ENCODE measurements around the gene SIGLEC9. TPM values are rescaled to one million over a fixed set of nuclear protein-coding genes. Genes with fewer than 3 reads are reported as not detected.

The SIGLEC9 gene
- total RNA-seq, 1 experiment from 2014 or later = not detected

- Histone ChIP-seq H3K9me2 (replicated peaks; ENCODE audit: low read length) (no peaks in the 10 kb centered on the region), H3K9me3 (ENCODE audit: low read length) (no peaks in the 10 kb centered on the region)
- CTCF ChIA-PET = no interaction called here
Observed at GRCh38 chr19:51098365-51099046, 26.2 kb upstream of the SIGLEC9 start.

DNA sequence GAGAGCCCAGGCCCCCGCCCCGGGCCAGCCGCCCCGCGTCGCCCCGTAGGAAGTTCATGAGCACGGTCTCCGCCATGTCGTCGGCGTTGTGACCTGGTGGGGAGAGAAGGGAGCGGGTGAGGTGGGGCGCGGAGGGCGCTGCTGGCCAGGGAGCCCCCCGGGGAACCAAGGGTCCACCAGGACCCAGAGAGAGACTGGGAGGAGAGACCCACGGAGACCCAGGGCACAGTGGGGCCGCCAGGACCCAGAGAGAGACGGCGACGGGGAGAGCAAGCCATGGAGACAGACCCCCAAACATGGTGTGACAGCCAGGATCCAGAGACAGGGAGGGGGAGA is 25.7 kb upstream of the SIGLEC9 start:
- ChIA-PET POLR2A (ENCODE audit: unreplicated experiment) (no interaction called here), CTCF (no interaction called here)
- no peak overlapping the region for H3K27ac ChIP-seq (ENCODE audit: low read length)
- intact Hi-C loops (cut with micrococcal nuclease) = no loop called here
- peaks cover 10% of the 10 kb centered on the region for H4K20me1 ChIP-seq (ENCODE audit: low read length)
- no TSS peak for BruUV-seq (replicated peaks)
- no peaks in the 10 kb centered on the region for H3K27me3 ChIP-seq (ENCODE audit: low read length)
- peaks cover 4% of the 10 kb centered on the region for H3F3A ChIP-seq (ENCODE audit: low read length, unreplicated experiment)
- H3K9ac ChIP-seq (ENCODE audit: low read length) = no peak overlapping the region
- H2AFZ ChIP-seq (ENCODE audit: low read length) = no peak overlapping the region
- H3K36me3 ChIP-seq (ENCODE audit: low read depth, low read length) = peaks cover 15% of the 10 kb centered on the region; the same call in 1 of the 2 replicates
- H3K9me2 ChIP-seq (replicated peaks; ENCODE audit: low read length) = no peaks in the 10 kb centered on the region
- H3K79me2 ChIP-seq (ENCODE audit: low read length) = peaks cover 31% of the 10 kb centered on the region; the same call in 1 of the 2 replicates
- H3K4me1 ChIP-seq (ENCODE audit: insufficient read depth, low read length) = peaks cover 15% of the 10 kb centered on the region
- no peak for ATAC-seq
- no peak for DNase-seq
- no peaks in the 10 kb centered on the region for H3K9me3 ChIP-seq (ENCODE audit: low read length)
- TF ChIP-seq EZH2 (IDR thresholded peaks at IDR 0.05; ENCODE audit: low read length, unreplicated experiment) (no peak), EZH2phosphoT487 (IDR thresholded peaks at IDR 0.05; ENCODE audit: borderline replicate concordance, low read length) (no peak), CTCF (conservative IDR thresholded peaks at IDR 0.05; ENCODE audit: low read depth, low read length) (no peak)
- H3K4me3 ChIP-seq (ENCODE audit: low read length) = no peak overlapping the region
- no peak overlapping the region for H3K4me2 ChIP-seq (ENCODE audit: low read length)

More at GRCh38 chr19:51098365-51099046, 26.2 kb upstream of the SIGLEC9 start:
- DNase-seq = no peak
- no peak for ATAC-seq
- intact Hi-C loops (cut with micrococcal nuclease) = no loop called here
- H3K4me2 ChIP-seq (ENCODE audit: low read length) = no peak overlapping the region
- no peak overlapping the region for H3K27ac ChIP-seq (ENCODE audit: low read length)
- peaks cover 4% of the 10 kb centered on the region for H3F3A ChIP-seq (ENCODE audit: low read length, unreplicated experiment)
- no peak overlapping the region for H3K9ac ChIP-seq (ENCODE audit: low read length)
- peaks cover 10% of the 10 kb centered on the region for H4K20me1 ChIP-seq (ENCODE audit: low read length)
- peaks cover 16% of the 10 kb centered on the region for H3K4me1 ChIP-seq (ENCODE audit: insufficient read depth, low read length)
- H3K36me3 ChIP-seq (ENCODE audit: low read depth, low read length) = peaks cover 12% of the 10 kb centered on the region; the same call in 1 of the 2 replicates
- TF ChIP-seq CTCF (conservative IDR thresholded peaks at IDR 0.05; ENCODE audit: low read depth, low read length) (no peak), EZH2 (IDR thresholded peaks at IDR 0.05; ENCODE audit: low read length, unreplicated experiment) (no peak), EZH2phosphoT487 (IDR thresholded peaks at IDR 0.05; ENCODE audit: borderline replicate concordance, low read length) (no peak)
- BruUV-seq (replicated peaks) = no TSS peak
- no peak overlapping the region for H3K4me3 ChIP-seq (ENCODE audit: low read length)
- POLR2A ChIA-PET (ENCODE audit: unreplicated experiment) = no interaction called here
- H2AFZ ChIP-seq (ENCODE audit: low read length) = no peak overlapping the region
- H3K79me2 ChIP-seq (ENCODE audit: low read length) = peaks cover 27% of the 10 kb centered on the region; the same call in 1 of the 2 replicates
- no peaks in the 10 kb centered on the region for H3K27me3 ChIP-seq (ENCODE audit: low read length)

GRCh38 chr19:51100601-51101000 is 24.1 kb upstream of the SIGLEC9 start:
- no TSS peak for BruUV-seq (replicated peaks)
- TF ChIP-seq EZH2phosphoT487 (IDR thresholded peaks at IDR 0.05; ENCODE audit: borderline replicate concordance, low read length) (no peak), CTCF (conservative IDR thresholded peaks at IDR 0.05; ENCODE audit: low read depth, low read length) (no peak), EZH2 (IDR thresholded peaks at IDR 0.05; ENCODE audit: low read length, unreplicated experiment) (no peak)
- Histone ChIP-seq H3K9me3 (ENCODE audit: low read length) (no peaks in the 10 kb centered on the region), H3K4me3 (ENCODE audit: low read length) (no peak overlapping the region), H3K79me2 (ENCODE audit: low read length) (peaks cover 43% of the 10 kb centered on the region), H3K9me2 (replicated peaks; ENCODE audit: low read length) (no peaks in the 10 kb centered on the region), H3K27ac (ENCODE audit: low read length) (no peak overlapping the region), H3K36me3 (ENCODE audit: low read depth, low read length) (peaks cover 18% of the 10 kb centered on the region), H2AFZ (ENCODE audit: low read length) (no peak overlapping the region), H3K4me2 (ENCODE audit: low read length) (no peak overlapping the region), H3K4me1 (ENCODE audit: insufficient read depth, low read length) (peaks cover 5% of the 10 kb centered on the region; the same call in 1 of the 2 replicates), H3F3A (ENCODE audit: low read length, unreplicated experiment) (no peaks in the 10 kb centered on the region), H4K20me1 (ENCODE audit: low read length) (peaks cover 10% of the 10 kb centered on the region), H3K27me3 (ENCODE audit: low read length) (no peaks in the 10 kb centered on the region), H3K9ac (ENCODE audit: low read length) (no peak overlapping the region)
- DNase-seq (no peak), ATAC-seq (no peak)
- ChIA-PET POLR2A (ENCODE audit: unreplicated experiment) (no interaction called here), CTCF (no interaction called here)
- intact Hi-C loops (cut with micrococcal nuclease) = no loop called here

All from PC-3 (cell line).